Measurements from ENCODE around the gene FAM151B.

Gene FAM151B

DNA sequence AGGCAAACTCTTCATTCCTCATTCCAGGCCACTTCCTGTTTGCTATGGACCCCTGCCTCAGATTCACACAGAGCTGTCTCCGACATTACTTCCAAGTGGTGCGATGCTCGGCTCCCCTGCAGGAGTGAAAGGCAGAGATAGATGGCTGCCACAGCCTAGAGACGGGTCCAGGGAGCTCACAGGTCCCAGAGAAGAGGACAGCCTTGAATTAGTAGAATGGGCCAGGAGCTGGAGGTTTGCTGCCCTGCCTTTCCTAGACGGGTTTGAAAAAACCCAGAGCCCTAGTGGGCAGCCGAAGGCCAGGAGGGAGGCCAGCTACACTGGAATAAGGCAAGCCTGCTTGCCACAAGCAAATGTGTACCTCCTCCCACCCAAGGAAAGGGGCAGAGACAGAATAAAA is 80.4 kb downstream of the FAM151B start:
- no peak overlapping the region for H3K4me3 ChIP-seq (ENCODE audit: low read depth, low read length)
- in situ Hi-C loops (cut with HindIII; ENCODE audit: low pct_ligation_motif_present, low sequenced_read_pairs) = no loop called here
- H3K27ac ChIP-seq = no peak overlapping the region
- H3K27me3 ChIP-seq (replicated peaks) = peaks cover 24% of the 10 kb centered on the region
- TF ChIP-seq, protein P1, sequence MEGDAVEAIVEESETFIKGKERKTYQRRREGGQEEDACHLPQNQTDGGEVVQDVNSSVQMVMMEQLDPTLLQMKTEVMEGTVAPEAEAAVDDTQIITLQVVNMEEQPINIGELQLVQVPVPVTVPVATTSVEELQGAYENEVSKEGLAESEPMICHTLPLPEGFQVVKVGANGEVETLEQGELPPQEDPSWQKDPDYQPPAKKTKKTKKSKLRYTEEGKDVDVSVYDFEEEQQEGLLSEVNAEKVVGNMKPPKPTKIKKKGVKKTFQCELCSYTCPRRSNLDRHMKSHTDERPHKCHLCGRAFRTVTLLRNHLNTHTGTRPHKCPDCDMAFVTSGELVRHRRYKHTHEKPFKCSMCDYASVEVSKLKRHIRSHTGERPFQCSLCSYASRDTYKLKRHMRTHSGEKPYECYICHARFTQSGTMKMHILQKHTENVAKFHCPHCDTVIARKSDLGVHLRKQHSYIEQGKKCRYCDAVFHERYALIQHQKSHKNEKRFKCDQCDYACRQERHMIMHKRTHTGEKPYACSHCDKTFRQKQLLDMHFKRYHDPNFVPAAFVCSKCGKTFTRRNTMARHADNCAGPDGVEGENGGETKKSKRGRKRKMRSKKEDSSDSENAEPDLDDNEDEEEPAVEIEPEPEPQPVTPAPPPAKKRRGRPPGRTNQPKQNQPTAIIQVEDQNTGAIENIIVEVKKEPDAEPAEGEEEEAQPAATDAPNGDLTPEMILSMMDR (IDR thresholded peaks at IDR 0.05; ENCODE audit: low read depth, low read length, missing control alignments) = no peak
- H3K36me3 ChIP-seq (replicated peaks) = no peaks in the 10 kb centered on the region
- DNase-seq = no peak

DNA sequence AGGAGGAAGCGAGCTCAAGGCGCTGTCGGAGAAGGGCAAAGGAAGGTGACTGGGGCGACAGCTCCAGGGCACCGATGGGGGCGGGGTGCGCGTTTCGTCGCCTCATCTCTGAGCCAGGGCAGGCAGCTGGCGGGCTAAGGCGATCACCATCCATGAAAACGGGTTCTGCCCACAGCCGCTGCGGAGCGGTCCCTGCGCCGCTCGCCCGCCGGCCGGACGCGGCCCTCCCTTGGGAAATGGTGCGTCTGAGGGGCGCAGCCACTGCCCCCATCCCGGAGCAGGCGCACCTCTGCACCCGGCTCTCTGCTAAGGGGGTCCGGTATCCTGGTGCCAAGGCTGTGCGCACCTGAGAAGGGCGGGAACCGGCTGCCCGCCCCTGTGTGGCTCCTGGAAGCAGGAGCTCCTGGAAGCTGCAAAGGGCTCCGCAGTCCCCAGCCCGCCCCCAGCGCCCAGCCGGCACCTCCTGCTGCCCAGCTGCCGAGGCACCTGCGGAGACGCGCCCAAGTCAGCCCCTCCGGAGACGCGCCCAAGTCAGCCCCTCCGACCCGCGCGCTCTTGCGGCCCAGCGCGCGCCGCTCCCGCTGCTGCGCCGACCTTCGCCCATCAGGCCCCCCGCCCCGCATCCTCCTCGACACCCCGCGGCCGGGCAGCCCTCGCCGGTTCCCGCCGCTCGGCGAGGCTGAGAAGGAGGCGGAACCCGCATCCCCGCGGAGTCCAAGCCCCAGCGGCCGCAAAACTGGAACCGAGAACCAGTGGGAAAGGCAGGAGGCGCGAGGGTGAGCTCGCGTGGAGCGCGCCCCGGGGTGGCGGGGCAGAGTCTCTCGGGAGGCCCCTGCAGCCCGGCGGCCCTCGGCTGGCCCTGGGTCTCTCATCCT is 81.4 kb downstream of the FAM151B start:
- H3K27me3 ChIP-seq (replicated peaks) = peaks cover 24% of the 10 kb centered on the region
- H3K27ac ChIP-seq = no peak overlapping the region
- H3K4me3 ChIP-seq (ENCODE audit: low read depth, low read length) = peak overlapping the region; percentile 42
- DNase-seq = no peak
- in situ Hi-C loops (cut with HindIII; ENCODE audit: low pct_ligation_motif_present, low sequenced_read_pairs) = no loop called here
- H3K36me3 ChIP-seq (replicated peaks) = no peaks in the 10 kb centered on the region
- TF ChIP-seq, protein P1 (IDR thresholded peaks at IDR 0.05; ENCODE audit: low read depth, low read length, missing control alignments) = no peak

DNA sequence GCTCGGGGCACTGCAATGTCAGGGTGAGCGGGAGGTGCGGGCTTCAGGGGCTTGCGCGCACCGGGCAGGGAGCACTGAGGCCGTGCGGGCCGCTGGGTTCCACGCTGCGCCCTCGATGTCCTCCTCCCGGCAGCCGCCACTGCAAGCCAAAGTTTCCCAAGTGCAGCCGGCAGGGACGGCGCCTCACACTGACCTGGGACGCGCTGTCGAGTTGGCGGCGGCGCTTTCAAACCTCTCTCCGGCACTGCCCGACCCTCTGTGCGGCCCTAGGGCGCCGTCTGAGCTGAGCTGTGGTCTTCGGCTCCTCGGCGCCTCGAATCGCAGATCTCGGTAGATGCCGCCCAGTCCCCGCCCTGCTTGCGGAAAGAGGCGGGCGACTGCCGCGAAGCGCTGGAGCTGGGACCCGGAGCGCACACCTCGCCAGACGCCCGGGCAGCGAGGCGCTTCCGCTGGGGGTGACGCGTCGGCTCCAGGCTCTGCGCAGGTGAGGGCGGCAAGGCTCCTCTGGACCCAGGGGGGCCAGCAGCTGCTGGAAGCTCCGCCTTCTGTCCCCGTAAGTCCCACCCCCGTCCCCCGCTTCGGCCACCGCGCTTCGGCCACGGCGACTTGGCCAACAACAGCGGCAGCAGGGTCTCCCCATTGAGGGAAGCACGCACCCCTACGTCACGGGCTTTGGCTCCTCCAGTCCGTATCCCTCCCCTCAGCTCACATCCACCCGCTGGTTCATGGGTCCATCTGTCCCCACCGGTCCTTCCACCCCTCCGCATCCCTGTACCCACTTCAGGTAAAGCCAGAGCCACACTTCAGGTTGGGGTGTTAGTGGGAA is 82.3 kb downstream of the FAM151B start, which contains the start of gene ANKRD34B:
TSS of gene ANKRD34B (minus strand) at position 320 of the 826 bp plus-strand sequence. CDS start 10,261 bp downstream, outside the sequence.
- Histone ChIP-seq H3K4me3 (ENCODE audit: low read depth, low read length) (peak within 1 kb of the TSS; percentile 42), H3K36me3 (replicated peaks) (no peaks in the 10 kb centered on the region), H3K27ac (no peak within 1 kb of the TSS), H3K27me3 (replicated peaks) (peaks cover 24% of the 10 kb centered on the region)
- DNase-seq = no peak
- in situ Hi-C loops (cut with HindIII; ENCODE audit: low pct_ligation_motif_present, low sequenced_read_pairs) = no loop called here
- TF ChIP-seq, protein P1 (IDR thresholded peaks at IDR 0.05; ENCODE audit: low read depth, low read length, missing control alignments) = no peak

DNA sequence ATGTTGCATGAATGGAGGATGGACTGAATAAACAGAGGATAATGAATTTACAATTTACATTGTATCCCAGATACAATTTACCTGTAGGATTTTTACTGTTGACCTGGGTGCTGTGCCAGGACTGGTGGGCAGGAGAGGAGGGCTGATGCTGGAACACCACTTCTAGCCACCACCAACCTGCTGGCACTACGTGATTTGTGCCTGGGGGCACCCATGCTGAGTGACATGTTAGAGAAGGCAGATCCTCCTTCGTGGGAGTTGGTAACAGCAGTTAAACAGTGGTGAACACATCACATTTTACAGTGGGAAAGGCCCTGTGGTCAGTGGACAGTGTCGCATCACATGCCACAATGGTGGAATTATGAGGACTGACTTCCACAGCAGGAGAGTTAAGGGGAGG is 85.2 kb downstream of the FAM151B start:
- Histone ChIP-seq H3K36me3 (replicated peaks) (no peaks in the 10 kb centered on the region), H3K27me3 (replicated peaks) (peaks cover 22% of the 10 kb centered on the region), H3K27ac (no peak overlapping the region), H3K4me3 (ENCODE audit: low read depth, low read length) (no peak overlapping the region)
- no peak for DNase-seq
- TF ChIP-seq, protein P1 (IDR thresholded peaks at IDR 0.05; ENCODE audit: low read depth, low read length, missing control alignments) = no peak
- in situ Hi-C loops (cut with HindIII; ENCODE audit: low pct_ligation_motif_present, low sequenced_read_pairs) = no loop called here

DNA sequence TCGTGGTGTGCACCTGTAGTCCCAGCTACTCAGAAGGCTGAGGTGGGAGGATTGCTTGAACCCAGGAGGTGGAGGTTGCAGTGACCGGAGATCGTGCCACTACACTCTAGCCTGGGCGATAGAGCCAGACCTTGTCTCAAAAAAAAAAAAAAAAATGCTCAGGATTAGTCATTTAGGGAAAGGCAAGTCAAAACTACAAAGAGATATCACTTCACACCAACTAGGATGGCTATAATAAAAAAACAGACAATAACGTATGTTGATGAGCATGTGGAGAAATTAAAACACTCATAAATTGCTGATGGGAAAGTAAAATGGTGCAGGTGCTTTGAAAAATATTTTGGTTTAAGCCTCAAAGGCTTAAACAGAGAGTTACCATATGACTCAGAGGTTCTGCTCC is 88.5 kb downstream of the FAM151B start:
- in situ Hi-C loops (cut with HindIII; ENCODE audit: low pct_ligation_motif_present, low sequenced_read_pairs) = no loop called here
- no peak for DNase-seq
- Histone ChIP-seq H3K27ac (no peak overlapping the region), H3K36me3 (replicated peaks) (no peaks in the 10 kb centered on the region), H3K27me3 (replicated peaks) (no peaks in the 10 kb centered on the region), H3K4me3 (ENCODE audit: low read depth, low read length) (no peak overlapping the region)
- TF ChIP-seq, protein P1 (IDR thresholded peaks at IDR 0.05; ENCODE audit: low read depth, low read length, missing control alignments) = no peak

All from brain microvascular endothelial cell (primary cell).